GM13977 (cell line): ENCODE results near the gene EFR3B.

ENCODE experiments used
- DNase-seq: peaks from one replicate; pipeline ENCODE4 v3.0.0; 2012; ENCODE audit warnings: low spot score
- CTCF ChIP-seq: IDR thresholded peaks from 2 replicates; pipeline ENCODE4 v1.5.1; 2012; ENCODE audit warnings: mild to moderate bottlenecking, control low read depth; ENCODE audit not compliant: insufficient read depth; ENCODE audit errors: extremely low read depth, missing control alignments
- in situ Hi-C: fragments of 300-500 bp; cut with MboI; formaldehyde crosslinking; loops from one replicate; pipeline ENCODE4 v1.12.0; 2022; ENCODE audit warnings: low sequenced_read_pairs, low pct_unique_long_range_greater_than_20kb, mixed read lengths, inconsistent platforms; ENCODE audit not compliant: unreplicated experiment

The EFR3B gene

GRCh38 chr2:25174192-25174861 lies 132.5 kb downstream of the EFR3B start:
- DNase-seq: no peak
- in situ Hi-C loops: no loop called here
- TF ChIP-seq CTCF: no peak

- no peak for TF ChIP-seq CTCF
- DNase-seq: no peak
- in situ Hi-C loops: no loop called here
Observed at GRCh38 chr2:25176138-25176537, 134.3 kb downstream of the EFR3B start.

GRCh38 chr2:25176541-25177181 lies 134.8 kb downstream of the EFR3B start:
- in situ Hi-C loops: no loop called here
- no peak for TF ChIP-seq CTCF
- DNase-seq: no peak

- TF ChIP-seq CTCF: no peak
- no peak for DNase-seq
- in situ Hi-C loops: no loop called here
Observed at GRCh38 chr2:25177211-25177611, 135.3 kb downstream of the EFR3B start.

- in situ Hi-C loops: no loop called here
- TF ChIP-seq CTCF: no peak
Observed at GRCh38 chr2:25178976-25179375, 137.1 kb downstream of the EFR3B start.

GRCh38 chr2:25184254-25184653 lies 142.4 kb downstream of the EFR3B start:
- in situ Hi-C loops: no loop called here
- no peak for DNase-seq

More at GRCh38 chr2:25178976-25179375, 137.1 kb downstream of the EFR3B start:
- DNase-seq: no peak

More at GRCh38 chr2:25184254-25184653, 142.4 kb downstream of the EFR3B start:
- TF ChIP-seq CTCF: no peak
